HG02852 (cell line): ENCODE data around the gene ANKRD18A.
"Not testable (repeated sequence)": the region's sequence is repeated elsewhere in the genome, so short reads cannot be mapped to it uniquely, and the experiment has no call there.

Source experiments
- ATAC-seq: cut with Tn5 transposase; IDR thresholded peaks from one replicate; pipeline ENCODE4 v1.9.1; 2021; ENCODE audit warnings: mild to moderate bottlenecking, moderate library complexity; ENCODE audit not compliant: unreplicated experiment

The ANKRD18A gene

GRCh38 chr9:38546497-38547163, 73.8 kb downstream of the ANKRD18A start:
- not testable (repeated sequence) for ATAC-seq

GRCh38 chr9:38540535-38540934, 79.9 kb downstream of the ANKRD18A start:
- ATAC-seq, result not testable (repeated sequence)

GRCh38 chr9:38529317-38529716, 91.1 kb downstream of the ANKRD18A start:
- ATAC-seq, result no peak

- no peak for ATAC-seq
Observed at GRCh38 chr9:38527503-38527902, 92.9 kb downstream of the ANKRD18A start.

- no peak for ATAC-seq
Observed at GRCh38 chr9:38526591-38526990, 93.8 kb downstream of the ANKRD18A start.

GRCh38 chr9:38523121-38523520, 97.3 kb downstream of the ANKRD18A start:
- ATAC-seq, result no peak

- ATAC-seq, result no peak
Observed at GRCh38 chr9:38521762-38522161, 98.6 kb downstream of the ANKRD18A start.
